Measurements from ENCODE around the gene TSPAN3.

The TSPAN3 gene

GRCh38 chr15:77002954-77003912 lies 67.7 kb downstream of the TSPAN3 start:
- DNase-seq: peak; percentile 60 to 73

GRCh38 chr15:77002436-77002835 lies 68.5 kb downstream of the TSPAN3 start:
- no peak for DNase-seq

- DNase-seq: no peak
Observed at GRCh38 chr15:77001966-77002365, 68.9 kb downstream of the TSPAN3 start.

GRCh38 chr15:77001351-77001750 lies 69.6 kb downstream of the TSPAN3 start:
- DNase-seq: no peak

- peak in 1 of 2 experiments; percentile 23 for DNase-seq
Observed at GRCh38 chr15:76999996-77000395, 70.9 kb downstream of the TSPAN3 start.

GRCh38 chr15:76998663-76999285 lies 72.1 kb downstream of the TSPAN3 start:
- no peak for DNase-seq

GRCh38 chr15:76996526-76997401 lies 74.1 kb downstream of the TSPAN3 start:
- peak; percentile 56 to 57 for DNase-seq

GRCh38 chr15:76996076-76996525 lies 74.8 kb downstream of the TSPAN3 start:
- DNase-seq: no peak

- peak; percentile 57 to 63 for DNase-seq
Observed at GRCh38 chr15:76994971-76995945, 75.7 kb downstream of the TSPAN3 start, which contains the start of gene PSTPIP1. Gene PSTPIP1, plus strand, starts transcription at chr15:76995126. Its CDS starts 448 bp downstream, at chr15:76995574.

GRCh38 chr15:76994496-76994895 lies 76.4 kb downstream of the TSPAN3 start:
- DNase-seq: no peak

GRCh38 chr15:76994001-76994400 lies 76.9 kb downstream of the TSPAN3 start:
- peak; percentile 49 to 55 for DNase-seq

- DNase-seq: no peak
Observed at GRCh38 chr15:76993114-76993725, 77.7 kb downstream of the TSPAN3 start.

- DNase-seq: no peak
Observed at GRCh38 chr15:76991741-76992645, 78.9 kb downstream of the TSPAN3 start.
